DOHH2 (cell line): ENCODE measurements around the gene PHYKPL.

Source experiments
- CTCF ChIP-seq: fragments of 200-600 bp; sonication (generic); IDR thresholded peaks from one replicate; pipeline ENCODE4 v1.5.1; 2014; ENCODE audit warnings: antibody characterized with exemption, mild to moderate bottlenecking, low read depth, low read length; ENCODE audit not compliant: poor library complexity, severe bottlenecking
- EZH2phosphoT487 ChIP-seq: fragments of 200-600 bp; sonication (generic); IDR thresholded peaks from 2 replicates; pipeline ENCODE4 v1.6.1; 2017; ENCODE audit warnings: borderline replicate concordance, mild to moderate bottlenecking, antibody characterized with exemption, low read length, moderate library complexity, mixed read lengths

GRCh38 chr5:178196281-178196812 lies 36.3 kb downstream of the PHYKPL start:
- TF ChIP-seq CTCF: no peak
- TF ChIP-seq EZH2phosphoT487: no peak
